Measurements from ENCODE around the gene MAP3K5.

GRCh38 chr6:136520517-136520916 is 271.8 kb downstream of the MAP3K5 start:
- TF ChIP-seq, protein P1, sequence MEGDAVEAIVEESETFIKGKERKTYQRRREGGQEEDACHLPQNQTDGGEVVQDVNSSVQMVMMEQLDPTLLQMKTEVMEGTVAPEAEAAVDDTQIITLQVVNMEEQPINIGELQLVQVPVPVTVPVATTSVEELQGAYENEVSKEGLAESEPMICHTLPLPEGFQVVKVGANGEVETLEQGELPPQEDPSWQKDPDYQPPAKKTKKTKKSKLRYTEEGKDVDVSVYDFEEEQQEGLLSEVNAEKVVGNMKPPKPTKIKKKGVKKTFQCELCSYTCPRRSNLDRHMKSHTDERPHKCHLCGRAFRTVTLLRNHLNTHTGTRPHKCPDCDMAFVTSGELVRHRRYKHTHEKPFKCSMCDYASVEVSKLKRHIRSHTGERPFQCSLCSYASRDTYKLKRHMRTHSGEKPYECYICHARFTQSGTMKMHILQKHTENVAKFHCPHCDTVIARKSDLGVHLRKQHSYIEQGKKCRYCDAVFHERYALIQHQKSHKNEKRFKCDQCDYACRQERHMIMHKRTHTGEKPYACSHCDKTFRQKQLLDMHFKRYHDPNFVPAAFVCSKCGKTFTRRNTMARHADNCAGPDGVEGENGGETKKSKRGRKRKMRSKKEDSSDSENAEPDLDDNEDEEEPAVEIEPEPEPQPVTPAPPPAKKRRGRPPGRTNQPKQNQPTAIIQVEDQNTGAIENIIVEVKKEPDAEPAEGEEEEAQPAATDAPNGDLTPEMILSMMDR (IDR thresholded peaks at IDR 0.05), result no peak
- TF ChIP-seq TCF7L2 (IDR thresholded peaks at IDR 0.05; ENCODE audit: low read depth, low read length) (no peak), REST (IDR thresholded peaks at IDR 0.05; ENCODE audit: insufficient read depth in 1 of 2, low read depth in 2 of 2, low read length in 1 of 2) (no peak), POLR2AphosphoS5 (IDR thresholded peaks at IDR 0.05; ENCODE audit: low read depth, low read length) (no peak)

All from Panc1 (cell line).